IPS-18a (cell line): Measurements from ENCODE around the gene GARIN5A.

Experiments used
- H3K27ac ChIP-seq: one replicate; pipeline ENCODE4 v1.5.1; 2013; ENCODE audit warnings: low read length
- H3K27me3 ChIP-seq: one replicate; pipeline ENCODE4 v1.6.1; 2013; ENCODE audit warnings: mild to moderate bottlenecking, low read length; ENCODE audit not compliant: control insufficient read depth, insufficient read depth
- H3K36me3 ChIP-seq: one replicate; pipeline ENCODE4 v1.6.1; 2013; ENCODE audit warnings: low read depth, low read length; ENCODE audit not compliant: control insufficient read depth
- H3K4me1 ChIP-seq: one replicate; pipeline ENCODE4 v1.6.1; 2013; ENCODE audit warnings: low read depth, low read length; ENCODE audit not compliant: control insufficient read depth
- H3K4me3 ChIP-seq: one replicate; pipeline ENCODE4 v1.5.1; 2013; ENCODE audit warnings: low read length
- H3K9ac ChIP-seq: one replicate; pipeline ENCODE4 v1.6.1; 2013; ENCODE audit warnings: mild to moderate bottlenecking, low read length, moderate library complexity
- H3K9me3 ChIP-seq: one replicate; pipeline ENCODE4 v1.6.1; 2013; ENCODE audit warnings: low read depth, low read length; ENCODE audit not compliant: control insufficient read depth

Gene GARIN5A

GRCh38 chr19:50476224-50476906 lies at the start of gene GARIN5A, which contains the start of gene EMC10:
Gene GARIN5A, minus strand, starts transcription at chr19:50476848. Its CDS starts 460 bp downstream, at chr19:50476388.
Gene EMC10, plus strand, starts transcription at chr19:50476507. Its CDS starts 38 bp downstream, at chr19:50476545.
- peak within 1 kb of the TSS; percentile 78 for H3K9ac ChIP-seq

GRCh38 chr19:50522881-50523280 lies 46.2 kb upstream of the GARIN5A start:
- Histone ChIP-seq H3K27ac (no peak overlapping the region), H3K36me3 (no peaks in the 10 kb centered on the region), H3K9ac (no peak overlapping the region), H3K27me3 (no peaks in the 10 kb centered on the region), H3K4me3 (no peak overlapping the region), H3K4me1 (no peaks in the 10 kb centered on the region), H3K9me3 (no peaks in the 10 kb centered on the region)

More at GRCh38 chr19:50476224-50476906, at the start of gene GARIN5A, which contains the start of gene EMC10:
- Histone ChIP-seq H3K9me3 (no peaks in the 10 kb centered on the region), H3K27ac (peak within 1 kb of the TSS; percentile 50), H3K4me3 (peak within 1 kb of the TSS; percentile 74), H3K27me3 (no peaks in the 10 kb centered on the region), H3K4me1 (peaks cover 5% of the 10 kb centered on the region), H3K36me3 (peaks cover 11% of the 10 kb centered on the region)

DNA sequence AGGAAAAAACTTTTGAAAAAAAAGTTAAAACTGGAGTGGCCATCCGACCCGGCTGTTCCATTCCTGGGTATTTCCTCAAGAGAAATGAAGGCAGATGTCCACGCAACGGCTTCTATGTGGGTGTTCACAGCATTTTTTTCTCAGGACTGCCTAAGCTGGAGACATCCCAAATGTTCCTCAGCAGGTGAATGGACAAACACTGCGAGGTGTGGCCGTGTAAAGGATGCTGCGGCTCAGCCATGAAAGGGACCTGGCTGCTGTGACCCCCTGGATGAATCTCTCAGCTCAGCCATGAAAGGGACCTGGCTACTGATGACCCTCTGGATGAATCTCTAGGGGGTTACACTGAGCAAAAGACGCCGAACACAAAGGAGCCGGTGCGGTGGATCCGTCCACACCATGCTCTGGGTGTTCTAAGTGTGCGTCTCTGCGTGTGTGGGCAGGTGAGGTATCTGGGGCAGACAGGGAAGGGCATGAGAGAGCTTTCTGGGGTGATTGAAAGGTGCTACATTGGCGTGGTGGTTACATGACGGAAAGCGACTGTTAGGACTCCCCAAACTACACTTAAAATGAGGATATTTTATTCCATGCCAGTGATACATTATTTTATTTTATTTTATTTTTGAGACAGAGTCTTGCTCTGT lies 44.3 kb upstream of the GARIN5A start:
- H3K9me3 ChIP-seq, result no peaks in the 10 kb centered on the region

GRCh38 chr19:50519006-50519575 lies 42.4 kb upstream of the GARIN5A start:
- H3K27ac ChIP-seq, result no peak overlapping the region
- H3K27me3 ChIP-seq, result no peaks in the 10 kb centered on the region
- H3K4me3 ChIP-seq, result no peak overlapping the region
- H3K9me3 ChIP-seq, result no peaks in the 10 kb centered on the region
- no peaks in the 10 kb centered on the region for H3K4me1 ChIP-seq
- H3K36me3 ChIP-seq, result no peaks in the 10 kb centered on the region
- no peak overlapping the region for H3K9ac ChIP-seq

More for the DNA sequence above, 44.3 kb upstream of the GARIN5A start:
- Histone ChIP-seq H3K4me3 (no peak overlapping the region), H3K9ac (no peak overlapping the region), H3K4me1 (no peaks in the 10 kb centered on the region), H3K36me3 (no peaks in the 10 kb centered on the region), H3K27me3 (no peaks in the 10 kb centered on the region), H3K27ac (no peak overlapping the region)

DNA sequence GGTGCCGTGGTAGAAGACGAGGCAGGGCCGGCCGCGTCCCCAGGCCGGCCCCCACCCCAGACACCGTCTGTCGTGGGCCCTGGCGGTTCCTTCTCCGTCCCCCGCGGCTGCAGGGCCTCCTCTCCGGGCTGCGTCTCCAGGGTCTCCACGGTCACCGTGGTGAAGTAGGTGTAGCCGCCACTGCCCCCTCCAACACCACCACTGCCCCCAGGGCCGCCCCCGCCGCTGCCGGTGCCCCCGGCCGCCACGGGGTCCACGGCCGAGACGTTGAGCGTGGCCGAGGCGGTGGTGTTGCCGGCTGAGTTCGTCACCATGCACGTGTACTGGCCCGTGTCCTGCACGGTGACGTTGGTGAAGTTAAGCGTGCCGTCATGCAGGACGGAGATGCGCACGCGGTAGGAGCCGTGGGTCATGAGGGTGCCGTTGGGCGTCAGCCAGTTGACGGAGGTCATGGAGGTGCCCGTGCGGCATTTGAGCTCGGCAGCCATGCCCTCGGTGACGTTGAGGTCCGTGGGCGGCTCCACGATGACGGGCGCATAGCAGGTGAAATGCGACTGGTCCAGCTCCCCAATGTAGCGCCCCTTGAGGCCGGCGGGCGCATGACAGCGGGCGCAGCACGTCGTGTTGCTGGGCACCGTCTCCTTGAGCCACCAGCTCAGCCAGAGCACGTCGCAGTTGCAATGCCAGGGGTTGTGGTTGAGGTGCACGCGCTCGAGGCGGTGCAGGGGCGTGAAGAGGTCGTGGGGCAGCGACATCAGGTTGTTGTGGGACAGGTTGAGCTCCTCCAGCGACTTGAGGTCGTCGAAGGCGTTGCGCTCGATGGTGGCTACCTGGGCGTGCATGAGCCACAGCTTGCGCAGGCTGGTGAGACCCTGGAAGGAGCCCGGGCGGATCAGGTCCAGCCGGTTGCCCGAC lies 41.7 kb upstream of the GARIN5A start:
- Histone ChIP-seq H3K27ac (no peak overlapping the region), H3K4me3 (no peak overlapping the region), H3K4me1 (no peaks in the 10 kb centered on the region), H3K36me3 (no peaks in the 10 kb centered on the region), H3K27me3 (no peaks in the 10 kb centered on the region), H3K9ac (no peak overlapping the region), H3K9me3 (no peaks in the 10 kb centered on the region)

DNA sequence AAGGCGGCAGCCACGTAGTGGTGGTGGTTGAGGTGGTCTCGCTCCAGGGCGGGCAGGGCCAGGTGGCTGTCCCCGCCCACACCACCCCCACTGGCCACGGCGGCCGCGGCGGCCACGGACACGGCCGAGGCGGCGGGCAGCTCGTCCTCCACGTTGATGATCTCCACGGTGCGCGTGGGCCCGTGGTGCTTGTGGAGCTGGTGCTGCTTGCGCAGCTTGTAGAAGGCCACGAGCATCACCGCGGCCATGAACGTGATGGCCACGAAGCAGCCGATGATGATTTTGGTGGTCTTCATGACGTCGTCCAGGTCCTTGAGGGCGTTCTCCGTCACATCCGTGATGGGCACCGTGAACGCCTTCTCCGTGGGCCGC lies 41.0 kb upstream of the GARIN5A start:
- Histone ChIP-seq H3K4me3 (no peak overlapping the region), H3K9me3 (no peaks in the 10 kb centered on the region), H3K4me1 (no peaks in the 10 kb centered on the region), H3K27me3 (no peaks in the 10 kb centered on the region), H3K27ac (no peak overlapping the region), H3K36me3 (no peaks in the 10 kb centered on the region), H3K9ac (no peak overlapping the region)

DNA sequence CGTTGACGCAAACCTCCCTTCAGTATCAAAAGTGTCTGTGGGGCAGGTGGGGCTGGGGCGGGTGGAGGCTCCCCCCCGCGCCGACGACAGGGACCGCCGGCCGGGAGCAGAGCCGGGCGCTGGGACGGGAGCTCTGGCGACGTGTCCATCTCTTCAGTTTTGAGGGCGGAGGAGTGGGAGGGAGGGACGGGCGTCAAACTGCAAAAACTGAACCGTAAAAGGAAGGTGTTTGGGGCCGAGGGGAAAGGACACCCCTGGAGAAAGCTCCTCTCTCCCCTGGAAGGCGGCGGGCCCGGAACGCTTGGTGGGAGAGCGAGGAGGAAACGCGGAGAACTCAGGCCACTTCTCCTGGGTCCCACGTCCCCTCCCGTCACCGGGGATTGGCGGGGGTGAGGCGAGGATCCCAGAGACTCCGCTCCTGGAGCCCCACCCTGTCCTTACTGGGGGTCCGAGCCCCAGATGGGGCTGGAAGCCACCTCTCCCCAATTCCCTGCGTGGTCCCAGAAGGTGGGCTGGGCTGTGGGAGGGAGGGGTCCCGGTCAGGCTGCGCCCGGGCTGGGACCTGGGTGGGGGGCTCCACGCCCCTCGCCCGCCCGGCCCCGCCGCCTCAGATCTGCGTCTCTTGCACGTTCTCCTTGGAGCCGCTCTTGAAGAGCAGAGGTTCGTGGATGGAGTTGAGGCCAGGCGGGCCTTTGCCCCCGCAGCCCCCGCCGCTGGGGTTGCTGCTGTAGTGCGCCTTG lies 40.5 kb upstream of the GARIN5A start:
- H3K9me3 ChIP-seq, result no peaks in the 10 kb centered on the region
- H3K9ac ChIP-seq, result no peak overlapping the region
- no peaks in the 10 kb centered on the region for H3K27me3 ChIP-seq
- no peaks in the 10 kb centered on the region for H3K4me1 ChIP-seq
- no peak overlapping the region for H3K27ac ChIP-seq
- H3K36me3 ChIP-seq, result no peaks in the 10 kb centered on the region
- no peak overlapping the region for H3K4me3 ChIP-seq

- no peak overlapping the region for H3K4me3 ChIP-seq
- no peaks in the 10 kb centered on the region for H3K9me3 ChIP-seq
Observed at GRCh38 chr19:50516456-50516855, 39.8 kb upstream of the GARIN5A start.

DNA sequence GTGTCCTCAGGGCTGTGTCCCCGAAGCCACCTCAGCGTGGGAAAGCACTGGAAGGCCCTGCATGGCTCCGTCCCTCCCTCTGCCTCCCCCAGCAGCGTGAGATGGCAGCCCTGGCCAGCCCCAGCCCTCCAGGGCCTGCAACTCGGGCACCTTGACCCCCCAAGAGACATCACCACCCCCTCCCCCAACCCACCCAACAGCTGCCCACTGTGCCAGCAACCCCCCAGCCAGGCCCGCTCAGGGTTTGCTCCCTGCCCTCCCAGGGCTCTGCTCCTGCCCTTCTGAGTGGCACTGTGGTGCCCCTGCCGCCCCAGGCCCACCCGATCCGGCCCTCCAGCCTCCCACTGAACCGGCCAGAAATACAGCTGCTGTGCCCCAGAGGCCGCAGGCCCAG lies 38.5 kb upstream of the GARIN5A start:
- H3K9ac ChIP-seq, result no peak overlapping the region
- no peaks in the 10 kb centered on the region for H3K4me1 ChIP-seq
- H3K27ac ChIP-seq, result no peak overlapping the region
- H3K36me3 ChIP-seq, result no peaks in the 10 kb centered on the region
- no peaks in the 10 kb centered on the region for H3K27me3 ChIP-seq
- H3K9me3 ChIP-seq, result no peaks in the 10 kb centered on the region
- no peak overlapping the region for H3K4me3 ChIP-seq

More at GRCh38 chr19:50516456-50516855, 39.8 kb upstream of the GARIN5A start:
- H3K27ac ChIP-seq, result no peak overlapping the region
- H3K4me1 ChIP-seq, result no peaks in the 10 kb centered on the region
- H3K9ac ChIP-seq, result no peak overlapping the region
- no peaks in the 10 kb centered on the region for H3K36me3 ChIP-seq
- H3K27me3 ChIP-seq, result no peaks in the 10 kb centered on the region

- no peaks in the 10 kb centered on the region for H3K9me3 ChIP-seq
- H3K27ac ChIP-seq, result no peak overlapping the region
- no peak overlapping the region for H3K9ac ChIP-seq
- peaks cover 1% of the 10 kb centered on the region for H3K27me3 ChIP-seq
- no peaks in the 10 kb centered on the region for H3K4me1 ChIP-seq
- no peaks in the 10 kb centered on the region for H3K36me3 ChIP-seq
- no peak overlapping the region for H3K4me3 ChIP-seq
Observed at GRCh38 chr19:50514346-50515167, 37.9 kb upstream of the GARIN5A start.
